Neural cell (in vitro differentiated cells): ENCODE results near the gene KIF20B. TPM values are rescaled to one million over a fixed set of nuclear protein-coding genes. Genes with fewer than 3 reads are reported as not detected.

Experiments used
- polyA plus RNA-seq: library from polyadenylated mRNA; depleted of rRNA; stranded (reverse); fragments of >200 nt; gene quantifications from 2 replicates; pipeline ENCODE4 v1.2.3, GENCODE V29; 2014

The KIF20B gene
- polyA plus RNA-seq, 1 donor from 2014 or later: 3.9 TPM

Other genes starting within 250 kb of the KIF20B start
- gene SLC16A12, start 166.0 kb upstream of the KIF20B start, polyA plus RNA-seq: 0.04 TPM in 1 of 2 replicates, not detected in the other
- 15.4 and 30.5 TPM in 2 replicates for gene PANK1, start 56.3 kb upstream of the KIF20B start, polyA plus RNA-seq